Gastroesophageal sphincter (tissue), 4 donors: ENCODE measurements around the gene STPG2. TPM values are rescaled to one million over a fixed set of nuclear protein-coding genes. Genes with fewer than 3 reads are reported as not detected.

Experiments
- ATAC-seq: fragments of 150-250 bp; one replicate; pipeline ENCODE4 v1.9.1; 2016; ENCODE audit warnings: mild to moderate bottlenecking, moderate library complexity
- H3K27ac ChIP-seq, 4 donors: fragments of 200-600 bp; sonication (generic) in 3 of 4; 1 replicate in 3 of 4; 2 replicates in 1 of 4; pipeline ENCODE4 v1.5.1; 2016 to 2019
- H3K27me3 ChIP-seq: fragments of 200-600 bp; sonication (generic); one replicate; pipeline ENCODE4 v1.5.1; 2019
- H3K36me3 ChIP-seq, 2 donors: fragments of 200-600 bp; sonication (generic); one replicate each; pipeline ENCODE4 v1.5.1; 2019; ENCODE audit warnings: control low read depth in 1 of 2
- H3K4me1 ChIP-seq, 3 donors: fragments of 200-600 bp; sonication (generic); 1 replicate in 2 of 3; 2 replicates in 1 of 3; pipeline ENCODE4 v1.5.1; 2016 to 2019; ENCODE audit warnings: control low read depth in 2 of 3
- H3K4me3 ChIP-seq, 2 donors: fragments of 200-600 bp; sonication (generic); one replicate each; pipeline ENCODE4 v1.5.1; 2019; ENCODE audit warnings: mild to moderate bottlenecking in 1 of 2, moderate library complexity in 1 of 2
- H3K9me3 ChIP-seq, 3 donors: fragments of 200-600 bp; sonication (generic); one replicate each; pipeline ENCODE4 v1.5.1; 2017 to 2019; ENCODE audit warnings: control low read depth in 2 of 3
- EP300 ChIP-seq: sonication (generic); formaldehyde crosslinking; IDR thresholded peaks from one replicate; pipeline ENCODE4 v1.6.1; 2017; ENCODE audit warnings: antibody characterized with exemption, mild to moderate bottlenecking
- POLR2A ChIP-seq, 2 donors: fragments of 450-650 bp; IDR thresholded peaks; one replicate each; pipeline ENCODE4 v1.6.1; 2017; ENCODE audit warnings: antibody characterized with exemption in 2 of 2, mild to moderate bottlenecking in 2 of 2, moderate library complexity in 1 of 2
- POLR2AphosphoS5 ChIP-seq: sonication (generic); formaldehyde crosslinking; IDR thresholded peaks from one replicate; pipeline ENCODE4 v1.6.1; 2017; ENCODE audit warnings: antibody characterized with exemption
- WGBS, 2 donors: methylation state at CpG; one replicate each; pipeline ENCODE4 v1.1.5; 2018; ENCODE audit warnings: low coverage in 1 of 2; 5-methylcytosine and 5-hydroxymethylcytosine counted together
- total RNA-seq, 4 donors: library from RNA; depleted of rRNA; stranded (reverse); fragments of >200 nt; gene quantifications; one replicate each; pipeline ENCODE4 v1.1.0, GENCODE V29; 2016
- TF ChIP-seq, protein P1 (sequence below), 4 experiments: fragments of 200-600 bp in 2 of 4; fragments of 450-650 bp in 2 of 4; sonication (generic) in 1 of 4; IDR thresholded peaks; one replicate each; pipeline ENCODE4 v1.5.1; 2017 to 2019; ENCODE audit warnings: antibody characterized with exemption in 4 of 4, mild to moderate bottlenecking in 2 of 4, moderate library complexity in 2 of 4

The STPG2 gene
- total RNA-seq, 4 donors from 2014 or later: 0.13 to 0.62 TPM; not detected in 2

GRCh38 chr4:97605932-97606331 is 537.3 kb downstream of the STPG2 start:
- Histone ChIP-seq H3K27ac (no peak overlapping the region), H3K27me3 (no peaks in the 10 kb centered on the region), H3K4me3 (no peak overlapping the region), H3K36me3 (no peaks in the 10 kb centered on the region), H3K4me1 (no peaks in the 10 kb centered on the region), H3K9me3 (no peaks in the 10 kb centered on the region)
- WGBS, 2 donors: 13 to 19% methylated on average over 2 of the region's 2 CpGs
- TF ChIP-seq, protein P1, sequence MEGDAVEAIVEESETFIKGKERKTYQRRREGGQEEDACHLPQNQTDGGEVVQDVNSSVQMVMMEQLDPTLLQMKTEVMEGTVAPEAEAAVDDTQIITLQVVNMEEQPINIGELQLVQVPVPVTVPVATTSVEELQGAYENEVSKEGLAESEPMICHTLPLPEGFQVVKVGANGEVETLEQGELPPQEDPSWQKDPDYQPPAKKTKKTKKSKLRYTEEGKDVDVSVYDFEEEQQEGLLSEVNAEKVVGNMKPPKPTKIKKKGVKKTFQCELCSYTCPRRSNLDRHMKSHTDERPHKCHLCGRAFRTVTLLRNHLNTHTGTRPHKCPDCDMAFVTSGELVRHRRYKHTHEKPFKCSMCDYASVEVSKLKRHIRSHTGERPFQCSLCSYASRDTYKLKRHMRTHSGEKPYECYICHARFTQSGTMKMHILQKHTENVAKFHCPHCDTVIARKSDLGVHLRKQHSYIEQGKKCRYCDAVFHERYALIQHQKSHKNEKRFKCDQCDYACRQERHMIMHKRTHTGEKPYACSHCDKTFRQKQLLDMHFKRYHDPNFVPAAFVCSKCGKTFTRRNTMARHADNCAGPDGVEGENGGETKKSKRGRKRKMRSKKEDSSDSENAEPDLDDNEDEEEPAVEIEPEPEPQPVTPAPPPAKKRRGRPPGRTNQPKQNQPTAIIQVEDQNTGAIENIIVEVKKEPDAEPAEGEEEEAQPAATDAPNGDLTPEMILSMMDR (IDR thresholded peaks at IDR 0.05): no peak
- no peak for TF ChIP-seq EP300
- no peak for TF ChIP-seq POLR2AphosphoS5
- TF ChIP-seq POLR2A (IDR thresholded peaks at IDR 0.05): no peak
- ATAC-seq: no peak

DNA sequence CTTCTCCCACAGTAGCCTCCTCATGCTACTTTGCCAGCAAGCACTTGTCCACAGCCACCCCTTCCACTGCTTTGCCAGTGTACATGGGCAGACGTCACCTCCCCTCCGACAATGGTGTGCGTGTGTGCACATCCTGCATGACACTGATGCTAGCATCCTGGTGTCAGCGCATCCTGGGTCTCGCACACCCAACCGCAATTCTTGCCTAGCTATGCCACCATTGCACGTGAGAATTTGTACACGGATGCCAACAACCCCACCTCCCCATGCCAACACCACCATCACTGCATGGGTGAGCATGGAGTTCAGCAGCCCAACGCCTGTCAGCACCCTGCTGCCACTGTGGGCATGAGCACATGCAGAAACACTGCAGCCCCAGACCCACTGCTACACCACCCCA is 550.0 kb downstream of the STPG2 start:
- no peaks in the 10 kb centered on the region for H3K9me3 ChIP-seq
- H3K4me3 ChIP-seq: no peak overlapping the region
- no CpG with 5 or more reads among the region's 9 CpGs for WGBS, 2 donors
- ATAC-seq: no peak
- no peaks in the 10 kb centered on the region for H3K27me3 ChIP-seq
- no peaks in the 10 kb centered on the region for H3K4me1 ChIP-seq
- H3K36me3 ChIP-seq: no peaks in the 10 kb centered on the region
- H3K27ac ChIP-seq: no peak overlapping the region
- TF ChIP-seq POLR2AphosphoS5 (no peak), EP300 (no peak), POLR2A (IDR thresholded peaks at IDR 0.05) (no peak)

- H3K36me3 ChIP-seq: no peaks in the 10 kb centered on the region
- ATAC-seq: no peak
- H3K27me3 ChIP-seq: no peaks in the 10 kb centered on the region
- H3K4me3 ChIP-seq: no peak overlapping the region
- no peaks in the 10 kb centered on the region for H3K9me3 ChIP-seq
- no peak overlapping the region for H3K27ac ChIP-seq
- WGBS, 2 donors: 84% methylated on average over 4 of the region's 4 CpGs
- no peaks in the 10 kb centered on the region for H3K4me1 ChIP-seq
- TF ChIP-seq EP300: no peak
- TF ChIP-seq, protein P1 (IDR thresholded peaks at IDR 0.05): no peak
- no peak for TF ChIP-seq POLR2AphosphoS5
- no peak for TF ChIP-seq POLR2A (IDR thresholded peaks at IDR 0.05)
These were observed 553.0 kb downstream of the STPG2 start for GRCh38 chr4:97590266-97590665.

DNA sequence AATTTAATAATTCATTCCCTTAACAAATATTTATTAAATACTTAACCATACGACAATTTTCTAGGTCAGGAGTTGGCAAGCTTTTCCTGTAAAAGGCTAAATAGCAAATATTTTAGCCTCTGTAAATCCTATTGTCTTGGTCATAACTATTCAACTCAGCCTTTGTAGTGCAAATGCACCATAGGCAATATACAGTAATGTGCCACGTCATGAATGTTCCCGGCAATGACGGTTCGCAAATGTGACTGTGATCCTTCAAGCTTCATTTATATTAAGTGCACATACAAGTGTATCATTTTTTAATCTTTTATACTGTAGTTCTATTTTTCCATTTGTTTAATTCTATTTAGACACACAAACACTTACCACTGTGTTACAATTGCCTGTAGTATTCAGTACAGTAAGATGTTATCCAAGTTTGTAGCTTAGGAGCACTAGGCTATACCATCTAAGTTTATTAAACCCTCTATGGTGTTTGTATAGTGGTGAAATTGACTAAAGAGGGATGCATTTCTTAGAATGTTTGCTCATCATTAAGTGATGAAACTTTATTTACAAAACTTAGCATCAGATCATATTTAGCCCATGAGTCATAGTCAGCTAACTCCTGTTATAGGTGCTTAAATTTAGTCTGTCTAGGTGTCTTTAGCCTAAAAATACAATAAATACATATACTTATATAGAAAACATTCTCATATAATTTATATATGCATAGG is 553.6 kb downstream of the STPG2 start:
- TF ChIP-seq EP300: no peak
- TF ChIP-seq POLR2AphosphoS5: no peak
- TF ChIP-seq POLR2A (IDR thresholded peaks at IDR 0.05): no peak
- TF ChIP-seq, protein P1 (IDR thresholded peaks at IDR 0.05): no peak
- WGBS, 2 donors: 89 to 93% methylated on average over 5 of the region's 5 CpGs

DNA sequence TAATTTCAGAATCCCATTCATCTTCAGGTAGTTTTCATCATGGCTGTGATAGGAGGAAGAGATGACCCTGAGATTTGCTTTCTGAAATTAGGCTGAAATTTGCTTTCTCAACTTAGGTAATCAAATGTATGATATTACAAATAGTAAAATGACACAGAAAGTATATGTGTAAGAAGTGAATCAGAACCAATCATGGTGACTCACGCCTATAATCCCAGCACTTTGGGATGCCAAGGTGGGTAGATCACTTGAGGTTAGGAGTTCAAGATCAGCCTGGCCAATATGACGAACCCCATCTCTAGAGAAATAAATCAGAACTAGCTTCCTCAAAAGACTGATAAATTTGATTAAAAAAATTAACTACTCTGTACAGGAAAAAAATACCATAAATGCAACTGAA is 555.4 kb downstream of the STPG2 start:
- no peaks in the 10 kb centered on the region for H3K27me3 ChIP-seq
- 71 to 75% methylated on average over 2 of the region's 2 CpGs for WGBS, 2 donors
- H3K36me3 ChIP-seq: no peaks in the 10 kb centered on the region
- no peaks in the 10 kb centered on the region for H3K9me3 ChIP-seq
- TF ChIP-seq POLR2AphosphoS5 (no peak), POLR2A (IDR thresholded peaks at IDR 0.05) (no peak), EP300 (no peak)
- TF ChIP-seq, protein P1 (IDR thresholded peaks at IDR 0.05): no peak
- H3K4me3 ChIP-seq: no peak overlapping the region
- no peak overlapping the region for H3K27ac ChIP-seq
- ATAC-seq: no peak
- H3K4me1 ChIP-seq: no peaks in the 10 kb centered on the region

More for the DNA sequence above, 553.6 kb downstream of the STPG2 start:
- Histone ChIP-seq H3K4me3 (no peak overlapping the region), H3K36me3 (no peaks in the 10 kb centered on the region), H3K27me3 (no peaks in the 10 kb centered on the region), H3K9me3 (no peaks in the 10 kb centered on the region), H3K27ac (no peak overlapping the region), H3K4me1 (no peaks in the 10 kb centered on the region)
- ATAC-seq: no peak
